Activated naive CD4-positive, alpha-beta T cell treated with anti-CD3 and anti-CD28 coated beads, Interleukin-2, amount 50 U/mL, for 16 hours (primary cell): ENCODE measurements around the gene SEMA3B.
"Not testable (repeated sequence)": the region's sequence is repeated elsewhere in the genome, so short reads cannot be mapped to it uniquely, and the experiment has no call there.

Source experiments
- DNase-seq: peaks from one replicate; pipeline ENCODE4 v3.0.0-alpha.2; 2020

SEMA3B gene

DNA sequence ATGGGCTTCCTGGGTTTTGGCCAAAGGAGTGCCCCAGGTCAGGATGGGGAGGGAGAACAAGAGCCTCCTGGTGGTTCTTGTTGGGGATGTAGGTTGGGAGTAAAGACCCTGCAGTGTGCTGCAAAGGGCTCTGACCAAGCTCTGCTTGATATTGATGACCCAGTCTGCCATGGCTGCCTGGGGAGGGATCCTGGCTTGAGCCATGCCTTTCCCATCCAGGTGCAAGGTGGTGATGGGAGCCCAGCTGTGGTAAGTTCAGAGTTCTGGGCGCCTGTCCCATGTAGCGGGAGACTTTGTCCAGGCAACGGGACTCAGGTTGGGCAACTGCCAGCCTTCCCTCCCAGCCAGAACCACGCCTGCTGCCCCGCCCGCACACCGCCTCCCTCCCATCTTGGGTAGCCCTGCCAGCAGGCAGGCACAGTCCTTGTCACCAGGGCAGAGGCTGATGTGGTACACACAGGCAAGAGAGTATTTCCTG is 30.4 kb upstream of the SEMA3B start:
- no peak for DNase-seq

GRCh38 chr3:50239649-50240048 is 29.3 kb upstream of the SEMA3B start:
- no peak for DNase-seq

DNA sequence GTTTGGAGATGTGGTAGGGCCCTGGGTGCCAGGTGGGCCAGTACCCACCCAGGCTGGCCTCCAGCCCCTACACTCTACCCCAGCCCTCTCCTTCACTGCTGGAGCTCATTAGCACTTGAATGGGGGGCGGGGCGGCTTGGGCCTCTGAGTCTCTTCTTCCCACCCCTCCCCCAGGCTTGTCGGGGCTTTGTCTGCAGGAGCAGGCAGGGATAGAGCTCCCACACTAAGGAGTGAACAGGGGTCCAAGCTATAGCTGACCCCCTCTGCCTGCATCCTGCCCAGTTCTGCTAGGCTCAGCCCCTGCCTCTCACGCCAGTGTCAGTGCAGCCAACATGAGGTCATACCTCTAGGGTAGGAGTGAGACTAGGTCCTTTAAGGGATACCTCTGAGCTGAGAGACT is 27.8 kb upstream of the SEMA3B start:
- no peak for DNase-seq

- DNase-seq: no peak
Measured at GRCh38 chr3:50241713-50242380, 27.1 kb upstream of the SEMA3B start.

- DNase-seq: no peak
Measured at GRCh38 chr3:50242381-50242770, 26.6 kb upstream of the SEMA3B start.

DNA sequence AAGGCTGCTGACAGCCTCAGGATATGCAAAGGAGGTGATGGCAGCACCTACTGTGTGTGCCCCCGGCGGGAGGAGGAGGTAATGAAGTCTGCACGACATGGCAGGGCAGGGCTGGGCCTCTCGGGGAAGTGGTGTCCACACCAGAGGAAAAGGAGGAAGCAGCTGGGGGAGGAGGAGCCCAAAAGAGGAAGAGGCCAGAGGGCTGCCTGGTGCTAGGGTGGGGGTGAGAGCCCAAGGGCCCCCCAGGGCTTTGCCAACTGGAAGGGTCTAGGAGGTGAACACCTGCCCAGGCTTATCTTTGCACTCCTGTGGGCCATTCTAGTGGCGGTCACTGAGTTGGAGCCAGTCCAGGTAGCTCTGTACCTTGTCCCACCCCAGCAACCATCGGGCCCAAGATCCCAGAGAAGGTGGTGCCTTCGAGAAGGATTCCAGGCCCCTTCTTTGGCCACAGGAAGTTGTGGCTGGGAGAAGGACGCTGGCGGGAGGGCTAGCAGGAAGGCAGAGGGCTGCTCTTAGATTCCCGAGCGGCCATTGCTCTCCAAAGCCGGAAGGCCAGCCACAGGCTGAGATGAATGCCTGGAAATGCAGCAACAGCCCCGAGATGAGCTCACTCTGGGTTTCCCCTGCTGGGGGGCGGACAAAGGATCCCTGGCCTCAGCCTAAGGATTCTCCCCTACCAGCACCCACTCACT is 25.9 kb upstream of the SEMA3B start:
- DNase-seq: no peak

DNA sequence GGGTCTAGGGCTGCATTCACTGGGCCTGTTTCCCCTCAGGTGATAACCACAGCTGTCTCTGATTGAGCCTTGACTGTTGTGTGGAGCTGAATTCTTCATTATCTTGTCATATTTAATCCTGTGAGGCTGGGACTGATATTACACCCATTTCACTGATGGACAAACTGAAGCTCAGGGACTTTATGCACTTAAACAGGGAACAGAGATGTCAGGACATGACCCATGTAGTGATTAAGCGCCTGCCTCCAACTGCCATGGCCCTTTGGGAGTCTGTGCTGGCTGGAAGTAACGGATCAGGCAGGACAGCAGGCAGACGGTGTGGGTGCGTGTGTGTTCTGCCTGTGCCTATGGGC is 25.4 kb upstream of the SEMA3B start:
- DNase-seq: no peak

DNA sequence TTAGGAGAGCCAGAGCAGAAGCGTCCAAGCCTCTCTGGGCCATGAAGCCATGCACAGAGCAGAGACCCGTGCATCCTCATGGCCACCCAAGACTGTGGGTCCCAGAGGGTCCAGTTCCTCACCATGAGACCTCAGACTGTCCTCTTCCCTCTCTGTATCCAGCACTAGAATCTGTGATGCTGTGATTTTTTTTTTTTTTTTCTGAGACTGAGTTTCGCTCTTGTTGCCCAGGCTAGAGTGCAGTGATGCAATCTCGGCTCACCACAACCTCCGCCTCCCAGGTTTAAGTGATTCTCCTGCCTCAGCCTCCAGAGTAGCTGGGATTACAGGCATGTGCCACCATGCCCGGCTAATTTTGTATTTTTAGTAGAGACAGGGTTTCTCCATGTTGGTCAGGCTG is 24.1 kb upstream of the SEMA3B start:
- not testable (repeated sequence) for DNase-seq

- no peak for DNase-seq
Measured at GRCh38 chr3:50245251-50245745, 23.6 kb upstream of the SEMA3B start.

- peak; percentile 96 for DNase-seq
Measured at GRCh38 chr3:50245831-50246516, 23.0 kb upstream of the SEMA3B start.

DNA sequence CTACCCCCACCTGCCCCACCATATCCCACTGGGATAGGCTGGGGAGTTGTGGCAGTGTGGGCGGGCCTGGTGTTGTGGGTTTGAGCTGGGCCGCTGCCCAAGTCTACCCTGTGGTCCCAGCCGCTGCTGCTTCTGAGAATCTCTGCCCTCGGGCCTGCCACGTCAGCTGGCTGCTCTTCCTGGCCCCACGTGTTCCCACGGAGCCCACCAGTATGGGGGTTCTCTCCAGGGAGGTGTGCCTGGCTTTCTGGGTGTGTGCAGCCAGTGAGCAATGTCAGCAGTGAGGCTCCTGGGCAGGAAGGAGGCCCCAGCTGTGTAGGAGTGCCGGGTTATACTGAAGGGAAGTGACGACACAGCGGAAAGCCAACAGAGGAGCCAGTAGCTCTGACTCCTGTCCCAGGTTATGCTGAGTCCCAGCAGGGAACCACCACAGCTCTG is 22.4 kb upstream of the SEMA3B start:
- DNase-seq: peak; percentile 85

GRCh38 chr3:50248387-50248786 is 20.6 kb upstream of the SEMA3B start:
- no peak for DNase-seq

GRCh38 chr3:50249457-50249856 is 19.5 kb upstream of the SEMA3B start:
- no peak for DNase-seq

DNA sequence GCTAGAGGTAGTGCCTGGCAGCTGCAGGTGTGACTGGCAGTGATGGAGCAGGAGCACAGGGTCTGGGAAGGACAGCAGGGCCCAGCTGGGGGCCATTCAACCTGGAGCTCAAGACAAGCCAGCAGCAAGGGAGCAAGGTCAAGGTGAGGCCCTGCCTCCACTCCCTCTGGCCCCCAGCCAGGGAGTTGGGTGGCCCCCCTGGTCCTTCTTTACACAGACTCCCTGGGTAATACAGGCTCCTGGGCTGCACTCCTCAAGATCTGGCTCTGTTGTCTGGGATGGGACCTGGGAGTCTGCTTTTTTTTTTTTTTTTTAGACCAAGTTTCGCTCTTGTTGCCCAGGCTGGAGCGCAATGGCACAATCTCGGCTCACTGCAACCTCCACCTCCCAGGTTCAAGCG is 18.4 kb upstream of the SEMA3B start:
- DNase-seq: no peak

DNA sequence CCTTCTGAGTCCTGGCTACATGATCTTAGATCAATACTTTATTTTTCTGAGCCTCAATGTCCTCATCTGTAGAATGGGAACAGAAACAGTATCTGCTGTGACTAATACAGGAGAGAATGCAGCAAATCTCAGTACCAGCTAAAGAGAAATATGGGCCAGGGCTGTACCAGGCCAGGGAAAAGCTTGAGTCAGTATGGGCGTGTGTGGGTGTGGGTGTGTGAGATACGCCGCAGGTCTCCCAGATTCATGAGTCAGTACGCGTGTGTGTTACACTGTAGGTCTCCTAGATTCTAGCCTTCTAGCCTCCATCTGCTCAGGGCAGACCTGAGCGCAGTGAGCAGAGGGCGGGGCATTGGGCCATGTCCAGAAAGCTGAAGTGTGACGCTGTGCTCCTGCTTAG is 17.7 kb upstream of the SEMA3B start:
- DNase-seq: peak; percentile 57

- DNase-seq: no peak
Measured at GRCh38 chr3:50254577-50255250, 14.2 kb upstream of the SEMA3B start.

DNA sequence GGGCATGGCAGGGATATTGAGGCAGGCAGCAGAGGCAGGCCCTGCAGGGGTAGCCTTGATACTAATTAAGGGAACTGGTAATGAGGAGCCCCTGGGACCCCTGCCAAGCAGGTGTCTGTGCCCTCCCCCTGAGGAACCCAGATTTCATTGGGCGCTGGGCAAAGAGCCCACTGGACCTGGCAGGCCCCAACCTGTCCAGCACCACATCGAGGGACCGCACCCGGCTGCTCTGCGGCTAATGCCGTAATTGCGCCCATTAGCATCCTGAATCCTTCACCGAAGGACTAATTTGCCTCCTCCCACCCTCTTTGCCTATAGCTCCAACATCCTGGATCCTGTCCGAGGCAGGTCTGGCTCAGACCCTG is 13.7 kb upstream of the SEMA3B start:
- no peak for DNase-seq

DNA sequence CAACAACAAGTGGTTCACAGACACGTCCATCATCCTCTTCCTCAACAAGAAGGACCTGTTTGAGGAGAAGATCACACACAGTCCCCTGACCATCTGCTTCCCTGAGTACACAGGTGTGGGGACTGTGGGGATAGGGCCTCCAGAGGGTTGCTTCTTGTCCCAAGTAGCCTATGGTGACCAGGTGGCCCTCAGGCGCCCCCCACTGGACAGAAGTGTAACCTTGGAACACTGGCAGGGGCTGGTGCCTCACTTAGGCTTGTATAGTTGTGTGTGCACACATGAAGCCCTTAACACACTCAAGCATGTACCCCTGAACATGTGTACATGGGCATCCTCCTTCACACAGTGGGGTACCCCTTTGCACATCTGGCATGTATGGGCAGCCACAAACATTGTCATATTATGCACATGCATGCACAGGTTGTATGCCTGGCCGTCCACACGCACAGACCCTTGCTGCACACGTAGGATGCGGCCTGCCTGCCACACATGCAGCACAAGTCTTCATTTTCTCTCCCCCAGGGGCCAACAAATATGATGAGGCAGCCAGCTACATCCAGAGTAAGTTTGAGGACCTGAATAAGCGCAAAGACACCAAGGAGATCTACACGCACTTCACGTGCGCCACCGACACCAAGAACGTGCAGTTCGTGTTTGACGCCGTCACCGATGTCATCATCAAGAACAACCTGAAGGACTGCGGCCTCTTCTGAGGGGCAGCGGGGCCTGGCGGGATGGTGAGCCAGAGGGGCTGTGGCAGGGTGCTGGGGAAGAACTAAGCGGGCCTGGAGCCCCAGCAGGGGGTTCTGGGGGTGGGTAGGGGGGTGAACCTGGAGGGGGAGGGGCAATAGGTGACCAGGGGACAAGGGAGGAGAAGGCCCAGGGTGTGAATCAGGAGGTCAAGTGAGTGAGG is 11.7 kb upstream of the SEMA3B start:
- peak; percentile 47 for DNase-seq

GRCh38 chr3:50258029-50258680 is 10.8 kb upstream of the SEMA3B start:
- DNase-seq: no peak

DNA sequence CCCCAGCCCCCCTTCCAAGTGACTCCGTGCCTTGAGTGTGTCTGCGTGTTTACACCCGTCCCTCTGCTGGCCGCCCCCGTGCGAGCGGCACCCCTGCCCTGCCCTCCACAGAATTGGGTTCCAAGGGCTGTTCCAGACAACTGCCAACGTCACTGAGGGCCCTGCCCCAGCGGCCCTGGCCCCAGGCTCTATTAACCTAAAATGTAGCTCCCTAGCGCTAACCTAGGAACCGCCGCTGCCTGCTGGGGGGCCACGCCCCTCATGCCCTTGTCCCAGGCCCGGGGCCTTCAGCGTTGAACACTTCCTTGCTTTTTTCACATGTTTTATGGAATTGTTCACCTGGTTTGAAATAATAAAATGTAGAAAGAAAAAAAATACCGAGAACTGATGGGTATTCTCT is 10.0 kb upstream of the SEMA3B start:
- DNase-seq: no peak

- no peak for DNase-seq
Measured at GRCh38 chr3:50259432-50260026, 9.4 kb upstream of the SEMA3B start.
